Keratinocyte (primary cell): ENCODE data around the gene BFSP2.

Experiments used
- EZH2 ChIP-seq: IDR thresholded peaks from one replicate; pipeline ENCODE4 v1.6.1; 2012; ENCODE audit warnings: inconsistent platforms, mild to moderate bottlenecking, low read length, moderate library complexity
- TF ChIP-seq, protein P1 (sequence below), 3 experiments: IDR thresholded peaks in 1 of 3; conservative IDR thresholded peaks in 1 of 3; optimal IDR thresholded peaks in 1 of 3; 2 replicates in 2 of 3; 3 replicates in 1 of 3; pipeline versions ENCODE3 to v1.5.1; 2011; ENCODE audit warnings: low read length in 3 of 3, mild to moderate bottlenecking in 3 of 3, moderate library complexity in 2 of 3, control low read depth in 1 of 3, inconsistent platforms in 1 of 3; ENCODE audit not compliant: insufficient read depth in 2 of 3; ENCODE audit errors: extremely low read depth in 1 of 3

DNA sequence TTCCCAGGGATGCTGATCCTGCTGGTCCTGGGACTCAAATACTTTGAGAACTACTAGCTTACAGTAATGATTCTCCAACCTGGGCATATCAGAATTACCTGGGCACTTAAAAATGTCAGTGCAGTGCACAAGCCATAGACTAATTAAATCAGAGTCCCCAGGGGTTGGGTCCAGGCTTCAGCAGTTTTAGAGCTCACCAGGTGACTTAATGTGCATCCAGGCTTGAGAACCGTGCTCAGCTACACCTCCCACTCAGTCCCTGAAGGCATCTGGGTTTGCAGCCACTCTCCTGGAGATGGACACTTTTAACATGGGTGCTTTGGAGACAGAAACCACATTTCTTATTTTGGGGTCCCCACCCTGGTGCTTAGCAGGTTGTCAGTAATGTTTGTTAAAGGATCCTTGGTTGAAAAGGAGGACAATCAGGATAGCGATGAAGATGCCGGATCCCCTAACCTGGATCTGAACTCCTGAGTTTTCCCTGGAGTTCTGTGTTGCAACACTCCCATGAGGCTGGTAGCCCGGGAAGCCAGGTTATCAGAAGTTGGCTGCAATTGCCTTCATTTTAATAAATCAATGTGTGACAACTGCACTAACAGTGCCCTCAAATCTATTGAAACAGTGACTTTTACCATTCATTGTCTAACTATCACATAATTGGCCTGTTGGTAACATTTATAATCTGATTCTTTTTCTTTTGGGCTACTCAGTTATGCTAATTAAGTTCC lies 48.1 kb downstream of the BFSP2 start:
- TF ChIP-seq, protein P1, sequence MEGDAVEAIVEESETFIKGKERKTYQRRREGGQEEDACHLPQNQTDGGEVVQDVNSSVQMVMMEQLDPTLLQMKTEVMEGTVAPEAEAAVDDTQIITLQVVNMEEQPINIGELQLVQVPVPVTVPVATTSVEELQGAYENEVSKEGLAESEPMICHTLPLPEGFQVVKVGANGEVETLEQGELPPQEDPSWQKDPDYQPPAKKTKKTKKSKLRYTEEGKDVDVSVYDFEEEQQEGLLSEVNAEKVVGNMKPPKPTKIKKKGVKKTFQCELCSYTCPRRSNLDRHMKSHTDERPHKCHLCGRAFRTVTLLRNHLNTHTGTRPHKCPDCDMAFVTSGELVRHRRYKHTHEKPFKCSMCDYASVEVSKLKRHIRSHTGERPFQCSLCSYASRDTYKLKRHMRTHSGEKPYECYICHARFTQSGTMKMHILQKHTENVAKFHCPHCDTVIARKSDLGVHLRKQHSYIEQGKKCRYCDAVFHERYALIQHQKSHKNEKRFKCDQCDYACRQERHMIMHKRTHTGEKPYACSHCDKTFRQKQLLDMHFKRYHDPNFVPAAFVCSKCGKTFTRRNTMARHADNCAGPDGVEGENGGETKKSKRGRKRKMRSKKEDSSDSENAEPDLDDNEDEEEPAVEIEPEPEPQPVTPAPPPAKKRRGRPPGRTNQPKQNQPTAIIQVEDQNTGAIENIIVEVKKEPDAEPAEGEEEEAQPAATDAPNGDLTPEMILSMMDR (optimal IDR thresholded peaks at IDR 0.05 in 1 of 3, IDR thresholded peaks at IDR 0.05 in 1 of 3, conservative IDR thresholded peaks at IDR 0.05 in 1 of 3; ENCODE audit: extremely low read depth in 1 of 3, insufficient read depth in 2 of 3, low read length in 3 of 3), result no peak
- no peak for TF ChIP-seq EZH2
